Activated CD4-positive, alpha-beta memory T cell treated with anti-CD3 and anti-CD28 coated beads, Interleukin-2, amount 10 ng/mL, durations not matched to agents 7 days and 5 days (primary cell): ENCODE results near the gene MPPED1. TPM values are rescaled to one million over a fixed set of nuclear protein-coding genes. Genes with fewer than 3 reads are reported as not detected.

Experiments
- CTCF ChIA-PET: fragments of 350-600 bp; sonication (Branson Sonifier 250); formaldehyde crosslinking; loops from one replicate; lab custom pipeline; 2021; ENCODE audit warnings: antibody characterized with exemption, inconsistent platforms; lab: Charles Lee
- POLR2A ChIA-PET: fragments of 350-600 bp; sonication (Branson Sonifier 250); formaldehyde crosslinking; loops from one replicate; lab custom pipeline; 2021; ENCODE audit warnings: antibody characterized with exemption; lab: Charles Lee
- DNase-seq: peaks from one replicate; pipeline ENCODE4 v3.0.0-alpha.2; 2020
- H3K27ac Mint-ChIP-seq: one replicate; pipeline ENCODE4 v1.8.0; 2021; ENCODE audit warnings: mild to moderate bottlenecking, mixed read lengths
- H3K27me3 Mint-ChIP-seq: one replicate; pipeline ENCODE4 v1.8.0; 2021; ENCODE audit warnings: mixed read lengths
- H3K36me3 Mint-ChIP-seq: one replicate; pipeline ENCODE4 v1.8.0; 2021; ENCODE audit warnings: low read depth, mixed read lengths
- H3K4me1 Mint-ChIP-seq: one replicate; pipeline ENCODE4 v1.8.0; 2021; ENCODE audit warnings: mixed read lengths
- H3K4me3 Mint-ChIP-seq: one replicate; pipeline ENCODE4 v1.8.0; 2021; ENCODE audit warnings: mild to moderate bottlenecking, mixed read lengths
- H3K9me3 Mint-ChIP-seq: one replicate; pipeline ENCODE4 v1.8.0; 2021; ENCODE audit warnings: mixed read lengths
- total RNA-seq, 2 experiments: library from RNA; stranded (reverse); gene quantifications; one replicate each; pipeline ENCODE4 v1.2.3, GENCODE V29; 2021

Gene MPPED1
- total RNA-seq, 2 experiments from 2014 or later: not detected

- Mint-ChIP-seq H3K4me1 (no peaks in the 10 kb centered on the region), H3K4me3 (no peak overlapping the region), H3K27ac (no peak overlapping the region), H3K27me3 (peaks cover 3% of the 10 kb centered on the region), H3K36me3 (no peaks in the 10 kb centered on the region), H3K9me3 (no peaks in the 10 kb centered on the region)
- ChIA-PET POLR2A (no interaction called here), CTCF (no interaction called here)
- DNase-seq: no peak
These were observed 30.8 kb downstream of the MPPED1 start for GRCh38 chr22:43442386-43443151.

- ChIA-PET POLR2A (no interaction called here), CTCF (no interaction called here)
- no peak for DNase-seq
- Mint-ChIP-seq H3K36me3 (no peaks in the 10 kb centered on the region), H3K27ac (no peak overlapping the region), H3K4me1 (no peaks in the 10 kb centered on the region), H3K27me3 (peaks cover 3% of the 10 kb centered on the region), H3K4me3 (no peak overlapping the region), H3K9me3 (no peaks in the 10 kb centered on the region)
These were observed 31.3 kb downstream of the MPPED1 start for GRCh38 chr22:43443152-43443471.

- Mint-ChIP-seq H3K27ac (no peak overlapping the region), H3K27me3 (peaks cover 3% of the 10 kb centered on the region), H3K4me1 (no peaks in the 10 kb centered on the region), H3K9me3 (no peaks in the 10 kb centered on the region), H3K36me3 (no peaks in the 10 kb centered on the region), H3K4me3 (no peak overlapping the region)
- ChIA-PET POLR2A (no interaction called here), CTCF (no interaction called here)
- DNase-seq: no peak
These were observed 34.4 kb downstream of the MPPED1 start for GRCh38 chr22:43446037-43446803.

GRCh38 chr22:43446916-43447315 is 35.1 kb downstream of the MPPED1 start:
- Mint-ChIP-seq H3K36me3 (no peaks in the 10 kb centered on the region), H3K27ac (no peak overlapping the region), H3K9me3 (no peaks in the 10 kb centered on the region), H3K4me1 (no peaks in the 10 kb centered on the region), H3K4me3 (no peak overlapping the region), H3K27me3 (peaks cover 3% of the 10 kb centered on the region)
- CTCF ChIA-PET: no interaction called here
- POLR2A ChIA-PET: no interaction called here
- no peak for DNase-seq

- Mint-ChIP-seq H3K27ac (no peak overlapping the region), H3K4me3 (no peak overlapping the region), H3K9me3 (no peaks in the 10 kb centered on the region), H3K27me3 (peaks cover 3% of the 10 kb centered on the region), H3K36me3 (no peaks in the 10 kb centered on the region), H3K4me1 (no peaks in the 10 kb centered on the region)
- DNase-seq: no peak
- ChIA-PET CTCF (no interaction called here), POLR2A (no interaction called here)
These were observed 35.6 kb downstream of the MPPED1 start for GRCh38 chr22:43447380-43447779.

- H3K4me3 Mint-ChIP-seq: no peak overlapping the region
- ChIA-PET POLR2A (no interaction called here), CTCF (no interaction called here)
- H3K4me1 Mint-ChIP-seq: no peaks in the 10 kb centered on the region
- H3K27me3 Mint-ChIP-seq: peaks cover 3% of the 10 kb centered on the region
- H3K9me3 Mint-ChIP-seq: no peaks in the 10 kb centered on the region
- H3K27ac Mint-ChIP-seq: no peak overlapping the region
- DNase-seq: no peak
- H3K36me3 Mint-ChIP-seq: no peaks in the 10 kb centered on the region
These were observed 36.2 kb downstream of the MPPED1 start for GRCh38 chr22:43448048-43448447.

- POLR2A ChIA-PET: no interaction called here
- no peak overlapping the region for H3K27ac Mint-ChIP-seq
- H3K4me3 Mint-ChIP-seq: no peak overlapping the region
- CTCF ChIA-PET: no interaction called here
- no peaks in the 10 kb centered on the region for H3K36me3 Mint-ChIP-seq
- H3K27me3 Mint-ChIP-seq: no peaks in the 10 kb centered on the region
- no peaks in the 10 kb centered on the region for H3K9me3 Mint-ChIP-seq
- H3K4me1 Mint-ChIP-seq: no peaks in the 10 kb centered on the region
- no peak for DNase-seq
These were observed 37.5 kb downstream of the MPPED1 start for GRCh38 chr22:43449205-43449830.

- DNase-seq: no peak
- H3K4me3 Mint-ChIP-seq: no peak overlapping the region
- CTCF ChIA-PET: no interaction called here
- H3K27me3 Mint-ChIP-seq: no peaks in the 10 kb centered on the region
- no peaks in the 10 kb centered on the region for H3K36me3 Mint-ChIP-seq
- H3K9me3 Mint-ChIP-seq: no peaks in the 10 kb centered on the region
- H3K27ac Mint-ChIP-seq: no peak overlapping the region
- POLR2A ChIA-PET: no interaction called here
- no peaks in the 10 kb centered on the region for H3K4me1 Mint-ChIP-seq
These were observed 38.0 kb downstream of the MPPED1 start for GRCh38 chr22:43449831-43450225.

DNA sequence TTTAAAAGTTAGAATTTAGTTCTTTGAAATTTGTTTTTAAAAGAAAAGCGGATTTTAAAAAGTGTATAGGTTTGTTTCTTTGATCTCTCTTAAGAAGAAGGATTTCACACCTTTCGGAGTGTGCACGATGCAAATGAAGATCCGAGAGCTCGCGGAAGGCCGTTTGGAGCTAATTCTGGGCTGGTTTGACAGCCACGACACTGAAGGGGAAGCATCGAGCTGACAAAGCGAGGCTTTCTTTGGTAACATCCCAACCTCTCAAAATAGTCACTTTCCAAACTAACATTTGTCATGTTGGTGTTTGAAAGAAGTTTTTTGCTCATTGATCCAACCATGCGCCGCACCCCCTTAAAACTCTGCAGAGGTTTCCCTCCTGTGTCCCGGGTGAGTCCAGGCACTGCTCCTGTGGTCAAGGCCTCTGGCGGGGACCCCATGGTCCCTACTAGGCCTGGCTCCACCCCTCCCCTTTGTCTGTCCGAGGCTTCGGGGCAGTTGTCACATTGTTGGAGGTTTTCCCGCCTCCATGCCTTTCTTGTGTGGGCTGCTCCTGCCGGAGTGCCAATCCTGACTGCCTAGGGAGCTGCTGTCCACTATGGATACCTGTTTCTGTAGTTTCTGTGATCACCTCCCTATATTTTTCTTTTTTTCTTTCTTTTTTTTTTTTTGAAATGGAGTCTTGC is 39.7 kb downstream of the MPPED1 start:
- CTCF ChIA-PET: no interaction called here

GRCh38 chr22:43455846-43456245 is 44.0 kb downstream of the MPPED1 start:
- ChIA-PET POLR2A (no interaction called here), CTCF (no interaction called here)
- Mint-ChIP-seq H3K4me3 (no peak overlapping the region), H3K27me3 (peaks cover 8% of the 10 kb centered on the region), H3K9me3 (no peaks in the 10 kb centered on the region), H3K36me3 (no peaks in the 10 kb centered on the region), H3K4me1 (no peaks in the 10 kb centered on the region), H3K27ac (no peak overlapping the region)
- no peak for DNase-seq

More for the DNA sequence above, 39.7 kb downstream of the MPPED1 start:
- DNase-seq: no peak
- Mint-ChIP-seq H3K9me3 (no peaks in the 10 kb centered on the region), H3K27me3 (peaks cover 4% of the 10 kb centered on the region), H3K4me3 (no peak overlapping the region), H3K4me1 (no peaks in the 10 kb centered on the region), H3K36me3 (no peaks in the 10 kb centered on the region), H3K27ac (no peak overlapping the region)
- POLR2A ChIA-PET: no interaction called here

DNA sequence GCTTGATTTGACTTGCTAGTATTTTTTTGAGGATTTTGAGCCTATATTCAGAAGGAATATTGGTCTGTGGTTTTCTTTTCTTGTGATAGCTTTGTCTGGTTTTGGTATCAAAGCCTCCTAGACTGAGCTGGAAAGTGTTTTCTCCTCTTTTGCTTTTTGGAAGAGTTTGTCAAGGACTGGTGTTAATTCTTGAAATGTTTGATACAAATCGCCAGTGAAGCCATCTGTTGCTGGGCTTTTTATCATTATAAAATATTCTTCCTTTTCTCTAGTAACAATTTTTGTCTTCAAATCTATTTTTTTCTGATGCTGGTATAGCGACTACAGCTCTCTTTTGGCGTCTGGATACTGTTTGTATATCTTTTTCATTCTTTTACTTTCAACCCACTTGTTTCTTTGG is 45.2 kb downstream of the MPPED1 start:
- peaks cover 8% of the 10 kb centered on the region for H3K27me3 Mint-ChIP-seq
- no peaks in the 10 kb centered on the region for H3K36me3 Mint-ChIP-seq
- H3K27ac Mint-ChIP-seq: no peak overlapping the region
- no peaks in the 10 kb centered on the region for H3K9me3 Mint-ChIP-seq
- DNase-seq: no peak
- no peak overlapping the region for H3K4me3 Mint-ChIP-seq
- POLR2A ChIA-PET: no interaction called here
- no peaks in the 10 kb centered on the region for H3K4me1 Mint-ChIP-seq
- CTCF ChIA-PET: no interaction called here

DNA sequence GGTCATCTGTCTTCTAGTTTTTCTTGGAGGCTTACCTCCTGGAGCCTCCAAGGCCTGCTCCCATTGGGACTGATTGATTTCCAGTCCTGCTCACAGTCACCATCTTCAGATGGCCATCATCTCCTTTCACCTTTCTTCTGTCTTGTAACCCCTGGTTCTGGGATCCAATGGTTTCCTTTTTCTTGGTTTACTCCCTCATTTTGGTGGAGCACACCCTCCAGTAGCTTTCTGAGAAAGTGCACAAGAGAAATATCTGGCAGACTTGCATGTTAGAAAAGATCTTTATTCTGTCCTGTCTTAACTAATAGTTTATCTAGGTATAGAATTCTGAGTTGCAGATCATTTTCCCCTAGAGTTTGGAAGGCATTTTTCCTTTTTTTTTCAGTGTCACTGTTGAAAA is 50.9 kb downstream of the MPPED1 start:
- H3K4me3 Mint-ChIP-seq: no peak overlapping the region
- H3K4me1 Mint-ChIP-seq: no peaks in the 10 kb centered on the region
- H3K36me3 Mint-ChIP-seq: no peaks in the 10 kb centered on the region
- H3K9me3 Mint-ChIP-seq: no peaks in the 10 kb centered on the region
- ChIA-PET CTCF (no interaction called here), POLR2A (no interaction called here)
- no peak for DNase-seq
- H3K27ac Mint-ChIP-seq: no peak overlapping the region
- H3K27me3 Mint-ChIP-seq: peaks cover 2% of the 10 kb centered on the region

DNA sequence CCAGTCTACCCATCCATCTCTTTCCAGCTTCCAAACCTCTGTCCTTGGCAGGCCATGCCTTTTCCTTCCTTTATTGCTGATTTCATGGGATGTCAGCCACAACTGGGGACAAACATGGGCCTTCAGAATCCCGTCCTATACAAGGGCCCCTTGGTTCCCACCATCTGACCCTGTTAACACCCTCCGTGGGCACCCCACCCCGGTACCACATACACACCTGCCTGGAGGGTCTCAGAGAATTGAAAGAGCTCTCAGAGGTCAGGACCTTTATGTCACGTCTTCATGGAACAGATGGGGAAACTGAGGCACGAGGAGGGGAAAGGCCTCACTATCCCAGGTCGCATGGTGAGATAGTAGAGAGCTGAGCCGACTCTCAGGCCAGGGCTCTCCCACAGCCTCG is 53.0 kb downstream of the MPPED1 start:
- H3K27ac Mint-ChIP-seq: no peak overlapping the region
- ChIA-PET POLR2A (no interaction called here), CTCF (no interaction called here)
- H3K36me3 Mint-ChIP-seq: no peaks in the 10 kb centered on the region
- no peaks in the 10 kb centered on the region for H3K9me3 Mint-ChIP-seq
- no peaks in the 10 kb centered on the region for H3K27me3 Mint-ChIP-seq
- no peaks in the 10 kb centered on the region for H3K4me1 Mint-ChIP-seq
- no peak overlapping the region for H3K4me3 Mint-ChIP-seq
- no peak for DNase-seq
